Measurements from ENCODE around the gene RABEP2.
"Not testable (repeated sequence)": the region's sequence is repeated elsewhere in the genome, so short reads cannot be mapped to it uniquely, and the experiment has no call there.

The RABEP2 gene

DNA sequence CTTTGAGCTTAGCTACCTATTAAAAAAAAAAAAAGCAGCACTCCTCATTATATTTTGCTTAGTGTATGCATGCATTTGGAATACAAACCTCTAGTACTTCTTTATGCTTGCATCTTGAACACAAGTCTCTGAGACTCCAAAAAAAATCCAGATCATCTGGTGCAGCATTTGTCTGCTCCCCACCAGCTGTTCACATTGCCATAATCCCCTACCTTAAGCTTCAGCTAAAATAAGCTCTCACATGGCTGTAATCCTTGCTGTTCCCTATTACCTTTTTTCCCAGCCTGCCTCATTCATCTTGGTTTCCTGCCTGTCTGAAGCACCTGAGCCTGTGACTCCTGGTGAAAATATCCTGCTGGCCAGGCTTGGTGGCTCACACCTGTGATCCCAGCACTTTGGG is 18.2 kb upstream of the RABEP2 start:
- TF ChIP-seq, protein P1, sequence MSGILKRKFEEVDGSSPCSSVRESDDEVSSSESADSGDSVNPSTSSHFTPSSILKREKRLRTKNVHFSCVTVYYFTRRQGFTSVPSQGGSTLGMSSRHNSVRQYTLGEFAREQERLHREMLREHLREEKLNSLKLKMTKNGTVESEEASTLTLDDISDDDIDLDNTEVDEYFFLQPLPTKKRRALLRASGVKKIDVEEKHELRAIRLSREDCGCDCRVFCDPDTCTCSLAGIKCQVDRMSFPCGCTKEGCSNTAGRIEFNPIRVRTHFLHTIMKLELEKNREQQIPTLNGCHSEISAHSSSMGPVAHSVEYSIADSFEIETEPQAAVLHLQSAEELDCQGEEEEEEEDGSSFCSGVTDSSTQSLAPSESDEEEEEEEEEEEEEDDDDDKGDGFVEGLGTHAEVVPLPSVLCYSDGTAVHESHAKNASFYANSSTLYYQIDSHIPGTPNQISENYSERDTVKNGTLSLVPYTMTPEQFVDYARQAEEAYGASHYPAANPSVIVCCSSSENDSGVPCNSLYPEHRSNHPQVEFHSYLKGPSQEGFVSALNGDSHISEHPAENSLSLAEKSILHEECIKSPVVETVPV (CRISPR knock-in tag; IDR thresholded peaks at IDR 0.05): no peak
- TF ChIP-seq ZNF8 (CRISPR knock-in tag; IDR thresholded peaks at IDR 0.05) (no peak), GLIS3 (CRISPR knock-in tag; IDR thresholded peaks at IDR 0.05) (no peak), ZC3H10 (CRISPR knock-in tag; IDR thresholded peaks at IDR 0.05) (no peak), CSDC2 (CRISPR knock-in tag; IDR thresholded peaks at IDR 0.05) (no peak), ZNF565 (CRISPR knock-in tag; conservative IDR thresholded peaks at IDR 0.05; ENCODE audit: low read depth) (no peak), TCF4 (CRISPR knock-in tag; IDR thresholded peaks at IDR 0.05; ENCODE audit: borderline replicate concordance) (no peak), RARB (CRISPR knock-in tag; IDR thresholded peaks at IDR 0.05) (no peak), ESRRG (CRISPR knock-in tag; IDR thresholded peaks at IDR 0.05) (no peak), SNAI2 (CRISPR knock-in tag; IDR thresholded peaks at IDR 0.05) (no peak), BACH2 (CRISPR knock-in tag; IDR thresholded peaks at IDR 0.05; ENCODE audit: borderline replicate concordance) (no peak), TOX (CRISPR knock-in tag; IDR thresholded peaks at IDR 0.05; ENCODE audit: borderline replicate concordance) (no peak), OSR1 (CRISPR knock-in tag; IDR thresholded peaks at IDR 0.05) (no peak), PPARA (CRISPR knock-in tag; IDR thresholded peaks at IDR 0.05; ENCODE audit: borderline replicate concordance) (no peak)
- TF ChIP-seq, protein P2, sequence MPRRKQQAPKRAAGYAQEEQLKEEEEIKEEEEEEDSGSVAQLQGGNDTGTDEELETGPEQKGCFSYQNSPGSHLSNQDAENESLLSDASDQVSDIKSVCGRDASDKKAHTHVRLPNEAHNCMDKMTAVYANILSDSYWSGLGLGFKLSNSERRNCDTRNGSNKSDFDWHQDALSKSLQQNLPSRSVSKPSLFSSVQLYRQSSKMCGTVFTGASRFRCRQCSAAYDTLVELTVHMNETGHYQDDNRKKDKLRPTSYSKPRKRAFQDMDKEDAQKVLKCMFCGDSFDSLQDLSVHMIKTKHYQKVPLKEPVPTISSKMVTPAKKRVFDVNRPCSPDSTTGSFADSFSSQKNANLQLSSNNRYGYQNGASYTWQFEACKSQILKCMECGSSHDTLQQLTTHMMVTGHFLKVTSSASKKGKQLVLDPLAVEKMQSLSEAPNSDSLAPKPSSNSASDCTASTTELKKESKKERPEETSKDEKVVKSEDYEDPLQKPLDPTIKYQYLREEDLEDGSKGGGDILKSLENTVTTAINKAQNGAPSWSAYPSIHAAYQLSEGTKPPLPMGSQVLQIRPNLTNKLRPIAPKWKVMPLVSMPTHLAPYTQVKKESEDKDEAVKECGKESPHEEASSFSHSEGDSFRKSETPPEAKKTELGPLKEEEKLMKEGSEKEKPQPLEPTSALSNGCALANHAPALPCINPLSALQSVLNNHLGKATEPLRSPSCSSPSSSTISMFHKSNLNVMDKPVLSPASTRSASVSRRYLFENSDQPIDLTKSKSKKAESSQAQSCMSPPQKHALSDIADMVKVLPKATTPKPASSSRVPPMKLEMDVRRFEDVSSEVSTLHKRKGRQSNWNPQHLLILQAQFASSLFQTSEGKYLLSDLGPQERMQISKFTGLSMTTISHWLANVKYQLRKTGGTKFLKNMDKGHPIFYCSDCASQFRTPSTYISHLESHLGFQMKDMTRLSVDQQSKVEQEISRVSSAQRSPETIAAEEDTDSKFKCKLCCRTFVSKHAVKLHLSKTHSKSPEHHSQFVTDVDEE (CRISPR knock-in tag; IDR thresholded peaks at IDR 0.05): no peak
- TF ChIP-seq, protein P3, sequence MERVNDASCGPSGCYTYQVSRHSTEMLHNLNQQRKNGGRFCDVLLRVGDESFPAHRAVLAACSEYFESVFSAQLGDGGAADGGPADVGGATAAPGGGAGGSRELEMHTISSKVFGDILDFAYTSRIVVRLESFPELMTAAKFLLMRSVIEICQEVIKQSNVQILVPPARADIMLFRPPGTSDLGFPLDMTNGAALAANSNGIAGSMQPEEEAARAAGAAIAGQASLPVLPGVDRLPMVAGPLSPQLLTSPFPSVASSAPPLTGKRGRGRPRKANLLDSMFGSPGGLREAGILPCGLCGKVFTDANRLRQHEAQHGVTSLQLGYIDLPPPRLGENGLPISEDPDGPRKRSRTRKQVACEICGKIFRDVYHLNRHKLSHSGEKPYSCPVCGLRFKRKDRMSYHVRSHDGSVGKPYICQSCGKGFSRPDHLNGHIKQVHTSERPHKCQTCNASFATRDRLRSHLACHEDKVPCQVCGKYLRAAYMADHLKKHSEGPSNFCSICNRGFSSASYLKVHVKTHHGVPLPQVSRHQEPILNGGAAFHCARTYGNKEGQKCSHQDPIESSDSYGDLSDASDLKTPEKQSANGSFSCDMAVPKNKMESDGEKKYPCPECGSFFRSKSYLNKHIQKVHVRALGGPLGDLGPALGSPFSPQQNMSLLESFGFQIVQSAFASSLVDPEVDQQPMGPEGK (CRISPR knock-in tag; IDR thresholded peaks at IDR 0.05; ENCODE audit: borderline replicate concordance): no peak
- TF ChIP-seq, protein P4, sequence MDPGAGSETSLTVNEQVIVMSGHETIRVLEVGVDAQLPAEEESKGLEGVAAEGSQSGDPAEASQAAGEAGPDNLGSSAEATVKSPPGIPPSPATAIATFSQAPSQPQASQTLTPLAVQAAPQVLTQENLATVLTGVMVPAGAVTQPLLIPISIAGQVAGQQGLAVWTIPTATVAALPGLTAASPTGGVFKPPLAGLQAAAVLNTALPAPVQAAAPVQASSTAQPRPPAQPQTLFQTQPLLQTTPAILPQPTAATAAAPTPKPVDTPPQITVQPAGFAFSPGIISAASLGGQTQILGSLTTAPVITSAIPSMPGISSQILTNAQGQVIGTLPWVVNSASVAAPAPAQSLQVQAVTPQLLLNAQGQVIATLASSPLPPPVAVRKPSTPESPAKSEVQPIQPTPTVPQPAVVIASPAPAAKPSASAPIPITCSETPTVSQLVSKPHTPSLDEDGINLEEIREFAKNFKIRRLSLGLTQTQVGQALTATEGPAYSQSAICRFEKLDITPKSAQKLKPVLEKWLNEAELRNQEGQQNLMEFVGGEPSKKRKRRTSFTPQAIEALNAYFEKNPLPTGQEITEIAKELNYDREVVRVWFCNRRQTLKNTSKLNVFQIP (CRISPR knock-in tag; IDR thresholded peaks at IDR 0.05; ENCODE audit: borderline replicate concordance, low read depth): no peak
- ATAC-seq: no peak

DNA sequence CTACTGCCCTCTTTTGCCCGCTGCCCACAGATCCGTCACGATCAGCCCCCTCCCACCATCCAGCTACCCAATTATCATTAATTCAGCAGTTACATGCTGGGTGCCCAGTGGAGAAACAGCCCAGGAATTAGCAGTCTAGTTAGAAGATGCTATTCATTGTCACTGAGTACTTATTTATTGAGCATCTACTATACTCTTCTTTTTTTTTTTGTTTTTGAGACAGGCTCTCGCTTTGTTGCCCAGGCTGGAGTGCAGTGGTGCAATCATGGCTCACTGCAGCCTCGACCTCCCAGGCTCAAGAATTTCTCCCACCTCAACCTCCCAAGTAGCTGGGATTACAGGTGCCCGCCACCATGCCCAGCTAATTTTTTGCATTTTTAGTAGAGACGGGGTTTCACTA is 14.8 kb upstream of the RABEP2 start:
- not testable (repeated sequence) for ATAC-seq

DNA sequence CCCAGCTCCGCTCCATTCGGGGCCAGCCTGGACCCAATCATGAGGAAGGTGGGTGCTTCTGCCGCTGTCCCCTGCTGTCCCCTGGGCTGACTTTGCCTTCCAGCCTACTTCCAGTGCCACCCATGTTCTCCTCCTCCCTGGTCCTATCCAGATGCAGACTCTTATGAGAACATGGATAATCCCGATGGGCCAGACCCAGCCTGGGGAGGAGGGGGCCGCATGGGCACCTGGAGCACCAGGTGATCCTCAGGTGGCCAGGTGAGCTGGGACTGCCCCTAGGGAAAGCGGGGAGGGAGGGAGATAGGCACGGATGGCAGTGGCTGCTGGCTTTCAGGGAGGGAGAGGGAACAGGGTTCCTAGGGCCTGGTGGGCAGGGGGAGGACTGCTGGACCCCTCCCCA is 13.7 kb upstream of the RABEP2 start:
- TF ChIP-seq ZNF565 (CRISPR knock-in tag; conservative IDR thresholded peaks at IDR 0.05; ENCODE audit: low read depth): no peak
- TF ChIP-seq BACH2 (CRISPR knock-in tag; IDR thresholded peaks at IDR 0.05; ENCODE audit: borderline replicate concordance): no peak
- TF ChIP-seq, protein P1 (CRISPR knock-in tag; IDR thresholded peaks at IDR 0.05): no peak
- TF ChIP-seq ZC3H10 (CRISPR knock-in tag; IDR thresholded peaks at IDR 0.05): no peak
- no peak for TF ChIP-seq ZFP30 (CRISPR knock-in tag; IDR thresholded peaks at IDR 0.05)
- ATAC-seq: no peak

DNA sequence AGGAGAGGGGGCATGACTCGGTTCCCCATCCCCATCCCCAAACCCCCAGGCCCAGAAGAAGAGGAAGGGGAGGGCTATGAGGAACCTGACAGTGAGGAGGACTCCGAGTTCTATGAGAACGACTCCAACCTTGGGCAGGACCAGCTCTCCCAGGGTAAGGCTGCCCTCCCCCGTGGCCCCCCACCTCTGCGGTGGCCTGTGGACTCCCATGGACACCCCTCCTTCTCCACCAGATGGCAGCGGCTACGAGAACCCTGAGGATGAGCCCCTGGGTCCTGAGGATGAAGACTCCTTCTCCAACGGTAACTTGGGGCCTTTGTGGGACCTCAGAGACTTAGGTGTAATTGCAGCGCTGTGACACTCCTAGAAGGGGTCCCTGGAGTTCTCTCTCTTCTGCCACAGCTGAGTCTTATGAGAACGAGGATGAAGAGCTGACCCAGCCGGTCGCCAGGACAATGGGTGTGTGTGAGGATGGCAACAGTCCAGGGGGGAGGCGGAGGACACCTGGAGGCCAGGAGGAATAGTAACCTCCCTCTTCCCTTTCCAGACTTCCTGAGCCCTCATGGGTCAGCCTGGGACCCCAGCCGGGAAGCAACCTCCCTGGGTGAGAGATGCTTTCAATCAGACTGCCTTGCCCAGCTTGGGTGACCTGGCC is 12.3 kb upstream of the RABEP2 start:
- ATAC-seq: no peak
- TF ChIP-seq ARNTL (CRISPR knock-in tag; IDR thresholded peaks at IDR 0.05; ENCODE audit: borderline replicate concordance, low read depth) (no peak), PPARA (CRISPR knock-in tag; IDR thresholded peaks at IDR 0.05; ENCODE audit: borderline replicate concordance) (no peak), TCF4 (CRISPR knock-in tag; IDR thresholded peaks at IDR 0.05; ENCODE audit: borderline replicate concordance) (no peak), ZFP30 (CRISPR knock-in tag; IDR thresholded peaks at IDR 0.05) (no peak), GLIS3 (CRISPR knock-in tag; IDR thresholded peaks at IDR 0.05) (no peak), OSR1 (CRISPR knock-in tag; IDR thresholded peaks at IDR 0.05) (no peak), ZC3H10 (CRISPR knock-in tag; IDR thresholded peaks at IDR 0.05) (no peak), ZNF8 (CRISPR knock-in tag; IDR thresholded peaks at IDR 0.05) (no peak), ZNF70 (CRISPR knock-in tag; IDR thresholded peaks at IDR 0.05) (no peak), ESRRG (CRISPR knock-in tag; IDR thresholded peaks at IDR 0.05) (no peak)
- TF ChIP-seq, protein P2 (CRISPR knock-in tag; IDR thresholded peaks at IDR 0.05): no peak
- TF ChIP-seq, protein P3 (CRISPR knock-in tag; IDR thresholded peaks at IDR 0.05; ENCODE audit: borderline replicate concordance): no peak
